H9 (cell line): ENCODE measurements around the gene NTSR1. TPM values are rescaled to one million over a fixed set of nuclear protein-coding genes. Genes with fewer than 3 reads are reported as not detected.

Experiments used
- DNase-seq: peaks from one replicate; pipeline ENCODE4 v3.0.0-alpha.2; 2017
- H2AFZ ChIP-seq: one replicate; pipeline ENCODE4 v1.6.1; 2013; ENCODE audit warnings: mild to moderate bottlenecking, low read length, control low read depth, moderate library complexity
- H2AK5ac ChIP-seq: 2 replicates; pipeline ENCODE4 v1.6.1; 2013; ENCODE audit warnings: low read length, control low read depth, mixed read lengths; ENCODE audit not compliant: insufficient read length
- H2BK120ac ChIP-seq: one replicate; pipeline ENCODE4 v1.6.1; 2013; ENCODE audit warnings: low read depth, mild to moderate bottlenecking, low read length, control low read depth, inconsistent platforms; ENCODE audit not compliant: poor library complexity, severe bottlenecking
- H2BK12ac ChIP-seq: 2 replicates; pipeline ENCODE4 v1.6.1; 2013; ENCODE audit warnings: low read length, control low read depth, mixed read lengths, low read depth; ENCODE audit not compliant: insufficient read length
- H2BK15ac ChIP-seq: 2 replicates; pipeline ENCODE4 v1.6.1; 2013; ENCODE audit warnings: low read depth, low read length, control low read depth
- H2BK20ac ChIP-seq: one replicate; pipeline ENCODE4 v1.6.1; 2013; ENCODE audit warnings: low read depth, mild to moderate bottlenecking, low read length, control low read depth, inconsistent platforms; ENCODE audit not compliant: poor library complexity, severe bottlenecking
- H2BK5ac ChIP-seq: 2 replicates; pipeline ENCODE4 v1.6.1; 2013; ENCODE audit warnings: low read length, control low read depth, mixed read lengths; ENCODE audit not compliant: insufficient read length
- H3K14ac ChIP-seq: 2 replicates; pipeline ENCODE4 v1.6.1; 2013; ENCODE audit warnings: low read length, control low read depth; ENCODE audit not compliant: insufficient read depth
- H3K18ac ChIP-seq: 2 replicates; pipeline ENCODE4 v1.6.1; 2013; ENCODE audit warnings: low read depth, mild to moderate bottlenecking, mixed read lengths, low read length, control low read depth; ENCODE audit not compliant: insufficient read length
- H3K23ac ChIP-seq: 2 replicates; pipeline ENCODE4 v1.6.1; 2013; ENCODE audit warnings: low read length, control low read depth, mixed read lengths, low read depth; ENCODE audit not compliant: insufficient read length
- H3K23me2 ChIP-seq: 2 replicates; pipeline ENCODE4 v1.6.1; 2013; ENCODE audit warnings: low read depth, mild to moderate bottlenecking, mixed read lengths, low read length, control low read depth; ENCODE audit not compliant: insufficient read length, poor library complexity, severe bottlenecking
- H3K27ac ChIP-seq: 2 replicates; pipeline ENCODE4 v1.5.1; 2013; ENCODE audit warnings: low read length, control low read depth, mixed read lengths, low read depth; ENCODE audit not compliant: insufficient read length
- H3K27me3 ChIP-seq: 2 replicates; pipeline ENCODE4 v1.6.1; 2013; ENCODE audit warnings: low read length, control low read depth, inconsistent platforms; ENCODE audit not compliant: insufficient read depth
- H3K4ac ChIP-seq: 2 replicates; pipeline ENCODE4 v1.6.1; 2013; ENCODE audit warnings: low read depth, mild to moderate bottlenecking, control low read depth, inconsistent platforms, low read length, moderate library complexity
- H3K4me1 ChIP-seq: 2 replicates; pipeline ENCODE4 v1.6.1; 2013; ENCODE audit warnings: low read length, control low read depth, inconsistent platforms; ENCODE audit not compliant: insufficient read depth
- H3K4me2 ChIP-seq: 2 replicates; pipeline ENCODE4 v1.6.1; 2013; ENCODE audit warnings: low read length, control low read depth, mixed read lengths; ENCODE audit not compliant: insufficient read length, insufficient read depth
- H3K56ac ChIP-seq: 2 replicates; pipeline ENCODE4 v1.6.1; 2013; ENCODE audit warnings: low read depth, mild to moderate bottlenecking, mixed read lengths, low read length, control low read depth; ENCODE audit not compliant: insufficient read length
- H3K79me1 ChIP-seq: 2 replicates; pipeline ENCODE4 v1.6.1; 2013; ENCODE audit warnings: low read depth, mild to moderate bottlenecking, moderate library complexity, low read length, control low read depth, inconsistent platforms; ENCODE audit not compliant: insufficient read depth, poor library complexity, severe bottlenecking
- H3K79me2 ChIP-seq: 2 replicates; pipeline ENCODE4 v1.6.1; 2013; ENCODE audit warnings: low read length, control low read depth, inconsistent platforms; ENCODE audit not compliant: insufficient read depth
- H3K9ac ChIP-seq: 2 replicates; pipeline ENCODE4 v1.6.1; 2013; ENCODE audit warnings: low read length, control low read depth, mixed read lengths; ENCODE audit not compliant: insufficient read length; ENCODE audit errors: extremely low read depth
- H3K9me3 ChIP-seq: one replicate; pipeline ENCODE4 v1.6.1; 2013; ENCODE audit warnings: low read depth, low read length, inconsistent platforms; ENCODE audit not compliant: control insufficient read depth
- H3T11ph ChIP-seq: one replicate; pipeline ENCODE4 v1.6.1; 2013; ENCODE audit warnings: mild to moderate bottlenecking, low read length, control low read depth, inconsistent platforms
- H4K20me1 ChIP-seq: one replicate; pipeline ENCODE4 v1.6.1; 2013; ENCODE audit not compliant: control insufficient read depth, insufficient read length, insufficient read depth
- H4K5ac ChIP-seq: 2 replicates; pipeline ENCODE4 v1.6.1; 2013; ENCODE audit warnings: low read depth, mild to moderate bottlenecking, mixed read lengths, low read length, control low read depth; ENCODE audit not compliant: insufficient read length
- H4K8ac ChIP-seq: replicated peaks from 2 replicates; pipeline ENCODE4 v1.6.1; 2013; ENCODE audit warnings: low read length, control low read depth, mixed read lengths, low read depth; ENCODE audit not compliant: insufficient read length
- H4K91ac ChIP-seq: 2 replicates; pipeline ENCODE4 v1.6.1; 2013; ENCODE audit warnings: low read depth, mild to moderate bottlenecking, moderate library complexity, mixed read lengths, low read length, control low read depth; ENCODE audit not compliant: insufficient read length
- H3K27ac Mint-ChIP-seq, 3 experiments: 2 replicates in 2 of 3; 3 replicates in 1 of 3; pipeline ENCODE4 v1.8.0; 2020 to 2021; ENCODE audit warnings: mixed read lengths in 3 of 3, mild to moderate bottlenecking in 1 of 3, moderate library complexity in 1 of 3
- H3K27me3 Mint-ChIP-seq: 2 replicates; pipeline ENCODE4 v1.8.0; 2021; ENCODE audit warnings: low read depth, mild to moderate bottlenecking, moderate library complexity, mixed read lengths
- H3K36me3 Mint-ChIP-seq, 3 experiments: 2 replicates in 2 of 3; 3 replicates in 1 of 3; pipeline ENCODE4 v1.8.0; 2020 to 2021; ENCODE audit warnings: low read depth in 3 of 3, mixed read lengths in 3 of 3; ENCODE audit not compliant: insufficient read depth in 1 of 3
- H3K4me1 Mint-ChIP-seq, 2 experiments: 2 replicates each; pipeline ENCODE4 v1.8.0; 2020; ENCODE audit warnings: mixed read lengths in 2 of 2
- H3K4me3 Mint-ChIP-seq, 2 experiments: 2 replicates in 1 of 2; 3 replicates in 1 of 2; pipeline ENCODE4 v1.8.0; 2020 to 2021; ENCODE audit warnings: mild to moderate bottlenecking in 2 of 2, mixed read lengths in 2 of 2, moderate library complexity in 1 of 2
- H3K9me3 Mint-ChIP-seq, 2 experiments: 2 replicates in 1 of 2; 3 replicates in 1 of 2; pipeline ENCODE4 v1.8.0; 2020; ENCODE audit warnings: mild to moderate bottlenecking in 2 of 2, mixed read lengths in 2 of 2, moderate library complexity in 1 of 2
- WGBS: extraction: QIAGEN DNeasy Blood & Tissue Kit; methylation state at CpG from one replicate; pipeline ENCODE4 v1.1.7; 2013; ENCODE audit warnings: missing lambda C conversion rate, low lambda C conversion rate, mixed read lengths; ENCODE audit not compliant: insufficient read length; ENCODE audit errors: extremely low coverage; 5-methylcytosine and 5-hydroxymethylcytosine counted together
- total RNA-seq: library from RNA; stranded (reverse); gene quantifications from 2 replicates; pipeline ENCODE4 v1.2.1, GENCODE V29; 2021
- TF ChIP-seq, protein P1 (sequence below): fragments of 200-600 bp; sonication (generic); conservative IDR thresholded peaks from 3 replicates; pipeline ENCODE4 v1.8.0; 2021; ENCODE audit warnings: antibody characterized with exemption, mild to moderate bottlenecking

Gene NTSR1
- total RNA-seq, 1 experiment from 2014 or later, result 0.11 TPM

DNA sequence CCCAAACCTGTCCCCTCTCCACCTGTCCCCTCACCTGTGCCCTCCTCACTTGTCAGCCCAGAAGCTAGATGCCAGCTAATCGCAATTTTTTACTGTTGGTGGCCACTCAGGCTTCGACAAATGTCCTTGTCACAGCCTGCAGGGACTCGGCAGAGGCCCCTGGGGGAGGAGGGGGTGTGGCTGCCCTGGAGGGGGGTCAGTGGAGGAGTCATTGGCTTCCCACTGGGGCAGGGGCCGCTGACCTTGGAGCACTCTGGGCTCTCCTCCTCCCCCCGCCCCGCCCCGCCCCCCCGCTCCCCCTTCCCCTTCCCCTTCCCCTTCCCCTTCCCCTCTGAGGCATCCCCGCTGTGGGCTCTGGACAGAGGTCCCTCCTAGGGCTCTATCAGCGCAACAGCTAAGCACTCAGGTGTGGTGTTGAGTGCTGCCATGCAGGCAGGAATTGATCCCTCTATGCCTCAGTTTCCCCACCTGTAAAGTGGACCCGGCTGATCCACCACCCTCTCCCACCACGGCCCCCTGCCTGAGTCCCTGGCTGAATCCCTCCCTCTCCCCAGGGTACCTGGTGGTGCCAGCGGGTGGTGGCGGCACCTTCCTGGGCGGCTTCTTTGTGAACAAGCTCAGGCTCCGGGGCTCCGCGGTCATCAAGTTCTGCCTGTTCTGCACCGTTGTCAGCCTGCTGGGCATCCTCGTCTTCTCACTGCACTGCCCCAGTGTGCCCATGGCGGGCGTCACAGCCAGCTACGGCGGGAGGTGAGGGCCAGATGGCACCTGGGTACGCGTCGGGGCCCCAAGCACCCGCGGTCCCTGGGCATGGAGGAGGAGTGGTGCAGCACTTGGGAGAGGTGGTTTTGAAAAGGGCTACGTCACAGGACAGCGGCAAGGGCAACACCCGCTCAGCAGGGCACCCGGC lies 42.6 kb upstream of the NTSR1 start:
- Mint-ChIP-seq H3K27me3 (no peaks in the 10 kb centered on the region), H3K9me3 (no peaks in the 10 kb centered on the region), H3K36me3 (no peaks in the 10 kb centered on the region), H3K4me1 (peaks cover 8 to 10% of the 10 kb centered on the region in 2 experiments), H3K4me3 (no peak overlapping the region), H3K27ac (no peak overlapping the region)
- H3K79me2 ChIP-seq, result no peaks in the 10 kb centered on the region
- no peak overlapping the region for H3K18ac ChIP-seq
- no peak overlapping the region for H2AK5ac ChIP-seq
- no peak for DNase-seq
- no peaks in the 10 kb centered on the region for H3K9me3 ChIP-seq
- H3K14ac ChIP-seq, result no peak overlapping the region
- no peaks in the 10 kb centered on the region for H3K4me1 ChIP-seq
- no peaks in the 10 kb centered on the region for H3K23me2 ChIP-seq
- no peak overlapping the region for H2BK20ac ChIP-seq
- H2BK15ac ChIP-seq, result no peak overlapping the region
- WGBS, result no CpG with 5 or more reads among the region's 33 CpGs
- no peak overlapping the region for H3T11ph ChIP-seq
- H3K27me3 ChIP-seq, result no peaks in the 10 kb centered on the region
- no peak overlapping the region for H2BK12ac ChIP-seq
- no peak overlapping the region for H3K4me2 ChIP-seq
- H4K91ac ChIP-seq, result no peak overlapping the region
- no peak overlapping the region for H3K4ac ChIP-seq
- H3K27ac ChIP-seq, result no peak overlapping the region
- no peaks in the 10 kb centered on the region for H3K79me1 ChIP-seq
- H3K9ac ChIP-seq, result no peak overlapping the region
- no peak overlapping the region for H2BK5ac ChIP-seq
- no peak overlapping the region for H2BK120ac ChIP-seq
- no peak overlapping the region for H4K8ac ChIP-seq
- no peaks in the 10 kb centered on the region for H4K20me1 ChIP-seq
- no peak overlapping the region for H3K23ac ChIP-seq
- H4K5ac ChIP-seq, result no peak overlapping the region
- H3K56ac ChIP-seq, result no peak overlapping the region
- H2AFZ ChIP-seq, result no peak overlapping the region
- TF ChIP-seq, protein P1, sequence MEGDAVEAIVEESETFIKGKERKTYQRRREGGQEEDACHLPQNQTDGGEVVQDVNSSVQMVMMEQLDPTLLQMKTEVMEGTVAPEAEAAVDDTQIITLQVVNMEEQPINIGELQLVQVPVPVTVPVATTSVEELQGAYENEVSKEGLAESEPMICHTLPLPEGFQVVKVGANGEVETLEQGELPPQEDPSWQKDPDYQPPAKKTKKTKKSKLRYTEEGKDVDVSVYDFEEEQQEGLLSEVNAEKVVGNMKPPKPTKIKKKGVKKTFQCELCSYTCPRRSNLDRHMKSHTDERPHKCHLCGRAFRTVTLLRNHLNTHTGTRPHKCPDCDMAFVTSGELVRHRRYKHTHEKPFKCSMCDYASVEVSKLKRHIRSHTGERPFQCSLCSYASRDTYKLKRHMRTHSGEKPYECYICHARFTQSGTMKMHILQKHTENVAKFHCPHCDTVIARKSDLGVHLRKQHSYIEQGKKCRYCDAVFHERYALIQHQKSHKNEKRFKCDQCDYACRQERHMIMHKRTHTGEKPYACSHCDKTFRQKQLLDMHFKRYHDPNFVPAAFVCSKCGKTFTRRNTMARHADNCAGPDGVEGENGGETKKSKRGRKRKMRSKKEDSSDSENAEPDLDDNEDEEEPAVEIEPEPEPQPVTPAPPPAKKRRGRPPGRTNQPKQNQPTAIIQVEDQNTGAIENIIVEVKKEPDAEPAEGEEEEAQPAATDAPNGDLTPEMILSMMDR, result no peak
